GM12891 (cell line): ENCODE results near the gene SLC4A3. TPM values are rescaled to one million over a fixed set of nuclear protein-coding genes. Genes with fewer than 3 reads are reported as not detected.

Experiments
- DNase-seq: peaks from one replicate; pipeline ENCODE4 v3.0.0; 2011; ENCODE audit warnings: low spot score; ENCODE audit not compliant: insufficient read length
- FAIRE-seq: peaks from 2 replicates; lab custom pipeline; 2011; peaks lifted over from hg19 to GRCh38; lab: Jason Lieb, UNC
- PAX5 ChIP-seq: IDR thresholded peaks from 2 replicates; pipeline ENCODE4 v1.6.1; 2011; ENCODE audit warnings: low read length, moderate library complexity, mild to moderate bottlenecking; ENCODE audit not compliant: insufficient read depth, severe bottlenecking
- POLR2A ChIP-seq: IDR thresholded peaks from 2 replicates; pipeline ENCODE4 v1.6.1; 2011; ENCODE audit warnings: low read depth, low read length, control low read depth
- POLR2AphosphoS5 ChIP-seq: IDR thresholded peaks from 2 replicates; pipeline ENCODE4 v1.6.1; 2011; ENCODE audit warnings: low read depth, low read length, control low read depth
- POU2F2 ChIP-seq: IDR thresholded peaks from 2 replicates; pipeline ENCODE4 v1.6.1; 2011; ENCODE audit warnings: low read depth, mild to moderate bottlenecking, control low read depth, low read length, moderate library complexity
- SPI1 ChIP-seq: IDR thresholded peaks from 2 replicates; pipeline ENCODE4 v1.6.1; 2011; ENCODE audit warnings: low read depth, low read length, control low read depth
- TAF1 ChIP-seq: IDR thresholded peaks from 2 replicates; pipeline ENCODE4 v1.6.1; 2011; ENCODE audit warnings: low read depth, low read length, control low read depth
- polyA plus RNA-seq: library from polyadenylated mRNA; unstranded; fragments of >200 nt; gene quantifications from one replicate; pipeline ENCODE4 v1.2.1, GENCODE V29; 2012; ENCODE audit warnings: low read depth, missing spikeins, inconsistent platforms; ENCODE audit not compliant: missing spikeins

The SLC4A3 gene, protein sequence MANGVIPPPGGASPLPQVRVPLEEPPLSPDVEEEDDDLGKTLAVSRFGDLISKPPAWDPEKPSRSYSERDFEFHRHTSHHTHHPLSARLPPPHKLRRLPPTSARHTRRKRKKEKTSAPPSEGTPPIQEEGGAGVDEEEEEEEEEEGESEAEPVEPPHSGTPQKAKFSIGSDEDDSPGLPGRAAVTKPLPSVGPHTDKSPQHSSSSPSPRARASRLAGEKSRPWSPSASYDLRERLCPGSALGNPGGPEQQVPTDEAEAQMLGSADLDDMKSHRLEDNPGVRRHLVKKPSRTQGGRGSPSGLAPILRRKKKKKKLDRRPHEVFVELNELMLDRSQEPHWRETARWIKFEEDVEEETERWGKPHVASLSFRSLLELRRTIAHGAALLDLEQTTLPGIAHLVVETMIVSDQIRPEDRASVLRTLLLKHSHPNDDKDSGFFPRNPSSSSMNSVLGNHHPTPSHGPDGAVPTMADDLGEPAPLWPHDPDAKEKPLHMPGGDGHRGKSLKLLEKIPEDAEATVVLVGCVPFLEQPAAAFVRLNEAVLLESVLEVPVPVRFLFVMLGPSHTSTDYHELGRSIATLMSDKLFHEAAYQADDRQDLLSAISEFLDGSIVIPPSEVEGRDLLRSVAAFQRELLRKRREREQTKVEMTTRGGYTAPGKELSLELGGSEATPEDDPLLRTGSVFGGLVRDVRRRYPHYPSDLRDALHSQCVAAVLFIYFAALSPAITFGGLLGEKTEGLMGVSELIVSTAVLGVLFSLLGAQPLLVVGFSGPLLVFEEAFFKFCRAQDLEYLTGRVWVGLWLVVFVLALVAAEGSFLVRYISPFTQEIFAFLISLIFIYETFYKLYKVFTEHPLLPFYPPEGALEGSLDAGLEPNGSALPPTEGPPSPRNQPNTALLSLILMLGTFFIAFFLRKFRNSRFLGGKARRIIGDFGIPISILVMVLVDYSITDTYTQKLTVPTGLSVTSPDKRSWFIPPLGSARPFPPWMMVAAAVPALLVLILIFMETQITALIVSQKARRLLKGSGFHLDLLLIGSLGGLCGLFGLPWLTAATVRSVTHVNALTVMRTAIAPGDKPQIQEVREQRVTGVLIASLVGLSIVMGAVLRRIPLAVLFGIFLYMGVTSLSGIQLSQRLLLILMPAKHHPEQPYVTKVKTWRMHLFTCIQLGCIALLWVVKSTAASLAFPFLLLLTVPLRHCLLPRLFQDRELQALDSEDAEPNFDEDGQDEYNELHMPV
- not detected for polyA plus RNA-seq

DNA sequence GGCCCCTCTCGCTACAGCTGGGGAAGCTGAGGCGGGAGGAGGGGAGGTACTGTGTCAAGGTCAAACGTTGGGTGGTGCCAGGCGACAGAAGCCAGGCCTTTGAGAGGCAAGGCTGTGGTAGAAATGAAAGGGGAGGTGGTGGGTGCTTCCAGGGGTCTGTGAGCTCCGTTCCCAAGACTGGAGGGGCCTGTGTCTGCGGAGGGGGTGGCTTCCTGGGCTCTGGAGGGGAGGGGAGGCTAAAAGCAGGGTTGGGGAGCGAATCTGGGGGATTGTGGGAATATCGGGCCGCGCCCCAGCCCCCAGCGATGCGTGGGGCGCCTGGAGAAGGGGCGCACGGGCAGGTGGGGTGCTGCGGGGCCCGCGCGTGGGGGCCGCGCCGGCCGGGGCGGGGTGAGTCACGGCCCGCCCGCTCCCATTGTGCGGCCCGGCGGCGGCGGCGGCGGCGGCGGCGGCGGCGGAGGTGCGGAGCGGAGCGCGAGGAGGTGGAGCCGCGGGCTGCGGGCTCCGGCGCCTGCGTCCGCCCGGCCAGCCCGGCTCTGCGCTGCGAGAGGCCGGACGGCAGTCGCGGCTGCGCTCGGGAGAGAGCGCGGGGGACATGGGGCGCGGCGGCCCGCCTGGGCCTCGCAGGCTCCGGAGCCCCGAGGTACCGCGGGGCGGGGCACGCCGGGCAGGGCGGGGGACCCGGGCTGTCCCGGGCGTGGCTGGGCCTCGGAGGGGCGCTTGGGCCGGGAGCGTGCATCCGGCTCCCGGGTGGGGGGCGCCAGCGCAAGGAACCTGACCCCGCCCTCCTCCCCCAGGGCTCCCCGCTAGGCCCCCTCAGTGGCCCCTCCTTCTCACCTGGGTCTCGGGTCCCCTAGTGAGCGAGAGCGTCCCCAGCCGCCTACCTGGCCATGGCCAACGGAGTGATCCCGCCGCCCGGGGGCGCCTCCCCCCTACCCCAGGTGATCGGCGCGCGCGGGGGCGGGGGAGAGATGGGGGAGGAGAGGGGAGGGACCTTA lies at the start of gene SLC4A3:
Gene SLC4A3, plus strand, starts transcription at position 528 of the 998 bp plus-strand sequence. Its CDS starts 363 bp downstream, at position 891.
- DNase-seq, result no peak
- FAIRE-seq, result no peak
- no peak for TF ChIP-seq SPI1
- no peak for TF ChIP-seq POLR2AphosphoS5
- no peak for TF ChIP-seq TAF1
- no peak for TF ChIP-seq POU2F2
- no peak for TF ChIP-seq PAX5
- no peak for TF ChIP-seq POLR2A

DNA sequence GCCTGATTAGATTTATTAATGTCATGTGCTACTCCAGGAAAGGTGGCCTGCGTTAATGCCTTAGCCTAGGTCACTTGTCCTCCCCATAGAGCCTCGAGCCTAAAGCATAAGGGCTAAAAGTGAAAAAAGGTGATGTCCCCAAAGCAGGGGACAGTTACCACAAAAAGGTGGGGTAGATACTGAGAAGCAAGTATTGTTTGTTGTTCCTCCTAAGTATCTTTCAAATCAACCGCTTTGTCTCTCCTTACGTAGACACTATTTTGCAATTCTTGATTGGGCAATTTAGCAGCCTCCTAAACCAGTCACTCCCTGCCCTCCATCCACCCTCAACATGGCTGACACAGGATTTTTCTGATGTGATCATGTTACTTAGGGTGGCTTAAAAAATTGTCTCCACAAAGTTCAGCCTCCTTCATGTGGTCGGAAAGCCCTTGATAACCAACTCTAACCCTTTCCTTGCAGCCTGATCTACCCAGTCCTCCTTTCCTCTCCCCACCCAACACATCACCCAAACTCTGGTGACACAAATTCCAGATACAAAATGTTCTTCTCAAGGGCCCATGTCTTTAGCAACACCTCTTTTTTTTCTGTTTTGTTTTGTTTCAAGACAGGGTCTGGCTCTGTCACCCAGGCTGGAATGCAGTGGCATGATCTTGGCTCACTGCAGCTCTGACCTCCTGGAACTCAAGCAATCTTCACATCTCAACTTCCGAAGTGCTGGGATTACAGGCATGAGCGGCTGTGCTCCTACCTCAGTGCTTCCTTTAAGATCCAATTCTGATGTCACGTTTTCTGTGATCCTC lies 48.4 kb upstream of the SLC4A3 start:
- FAIRE-seq, result no peak

DNA sequence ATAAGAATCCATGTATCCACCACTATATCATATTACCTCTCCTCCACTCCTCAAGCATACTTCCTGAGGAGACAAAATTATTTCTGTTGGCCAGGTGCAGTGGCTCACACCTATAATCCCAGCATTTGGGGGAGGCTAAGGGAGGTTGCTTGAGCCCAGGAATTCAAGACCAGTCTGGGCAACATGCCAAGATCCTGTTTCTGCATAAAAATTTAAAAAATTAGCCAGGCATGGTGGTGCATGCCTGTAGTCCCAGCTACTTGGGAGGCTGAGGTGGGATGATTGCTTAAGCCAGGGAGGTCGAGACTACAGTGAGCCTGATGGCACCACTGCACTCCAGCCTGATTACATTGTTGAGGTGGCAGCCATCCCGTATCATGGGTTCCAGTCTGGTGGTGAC lies 46.1 kb upstream of the SLC4A3 start:
- FAIRE-seq (no peak), DNase-seq (no peak)
- no peak for TF ChIP-seq SPI1
- TF ChIP-seq PAX5, result no peak
- no peak for TF ChIP-seq POU2F2
- TF ChIP-seq TAF1, result no peak
- no peak for TF ChIP-seq POLR2A
- no peak for TF ChIP-seq POLR2AphosphoS5

More for the DNA sequence above, 48.4 kb upstream of the SLC4A3 start:
- TF ChIP-seq SPI1 (no peak), POLR2A (no peak), POU2F2 (no peak), PAX5 (no peak), TAF1 (no peak), POLR2AphosphoS5 (no peak)
- no peak for DNase-seq

DNA sequence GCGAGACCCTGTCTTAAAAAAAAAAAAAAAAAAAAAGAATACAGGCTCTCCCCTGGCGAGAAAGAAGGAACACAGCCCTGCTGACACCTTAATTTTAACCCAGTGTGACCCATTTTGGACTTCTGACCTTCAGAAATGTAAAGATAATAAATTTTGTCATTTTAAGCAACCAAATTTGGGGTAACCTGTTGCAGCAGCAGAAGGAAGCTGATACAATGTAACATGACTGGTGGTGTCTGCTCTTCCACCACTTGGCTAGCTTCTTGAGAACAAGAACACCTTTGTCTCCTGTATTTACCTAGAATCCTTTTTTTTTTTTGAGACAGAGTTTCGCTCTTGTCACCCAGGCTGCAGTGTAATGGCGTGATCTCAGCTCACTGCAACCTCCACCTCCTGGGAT lies 36.3 kb upstream of the SLC4A3 start:
- DNase-seq (no peak), FAIRE-seq (no peak)
- no peak for TF ChIP-seq POU2F2
- no peak for TF ChIP-seq POLR2A
- no peak for TF ChIP-seq POLR2AphosphoS5
- TF ChIP-seq PAX5, result no peak

DNA sequence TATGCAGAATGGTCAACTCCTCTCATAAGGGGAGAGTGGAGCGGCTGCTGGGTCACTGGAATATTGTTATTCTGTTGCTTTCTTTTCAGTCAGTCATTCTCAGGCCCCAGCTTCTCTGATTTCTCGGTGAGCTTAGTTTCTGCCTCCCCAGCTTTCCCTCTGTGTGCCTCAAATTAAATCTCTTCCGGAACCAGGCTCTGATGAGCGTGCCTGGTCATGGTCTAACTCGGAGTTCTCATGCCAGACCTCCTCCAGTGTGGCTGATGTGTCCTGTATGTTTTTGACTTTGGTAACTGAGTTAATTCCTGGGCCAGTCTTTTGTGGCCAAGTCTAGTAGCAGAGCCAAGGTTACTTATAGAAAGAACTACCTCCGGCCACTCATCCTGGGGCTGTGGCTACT lies 34.7 kb upstream of the SLC4A3 start:
- DNase-seq, result no peak
- no peak for FAIRE-seq
- TF ChIP-seq POLR2A (no peak), POLR2AphosphoS5 (no peak), PAX5 (no peak), SPI1 (no peak), POU2F2 (no peak), TAF1 (no peak)

DNA sequence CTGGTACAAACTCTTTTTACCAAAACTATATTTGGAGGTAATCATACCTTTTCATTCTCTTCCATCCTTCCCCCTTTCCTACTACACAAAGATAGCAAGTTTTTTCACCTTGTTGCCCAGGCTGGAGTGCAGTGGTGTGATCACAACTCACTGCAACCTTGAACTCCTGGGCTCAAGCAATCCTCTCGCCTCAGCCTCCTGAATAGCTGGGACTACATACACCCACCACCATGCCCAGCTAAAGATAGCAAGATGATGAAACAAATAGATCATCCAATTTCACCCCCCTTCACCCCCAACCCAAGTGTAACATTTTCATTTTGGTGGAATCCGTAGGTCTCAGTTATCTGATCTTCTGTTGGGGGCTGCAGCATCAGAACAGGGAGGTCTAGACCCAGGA lies 34.3 kb upstream of the SLC4A3 start:
- FAIRE-seq, result no peak
- TF ChIP-seq TAF1, result no peak
- TF ChIP-seq POLR2A, result no peak
- no peak for TF ChIP-seq POU2F2
- TF ChIP-seq SPI1, result no peak
- no peak for TF ChIP-seq PAX5
- TF ChIP-seq POLR2AphosphoS5, result no peak
- DNase-seq, result no peak

DNA sequence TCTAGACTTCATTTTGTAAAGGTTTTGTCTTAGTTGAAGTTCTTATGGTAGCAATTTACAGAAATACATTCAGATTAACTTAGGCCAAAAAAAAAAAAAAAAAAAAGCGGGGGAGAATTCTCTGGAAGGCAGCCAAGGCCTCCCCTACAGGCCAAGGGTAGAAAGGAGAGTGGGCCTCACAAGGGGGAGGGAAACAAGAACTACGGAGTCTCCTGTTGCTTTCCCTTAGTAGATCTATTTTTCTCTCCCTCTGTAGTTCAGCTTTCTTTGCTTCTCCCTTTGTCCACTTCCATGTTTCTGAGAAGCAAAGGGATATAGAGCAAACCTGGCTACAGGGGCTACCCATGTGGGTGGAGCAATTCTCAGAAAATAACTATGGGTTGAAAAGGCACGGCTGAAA lies 32.2 kb upstream of the SLC4A3 start:
- TF ChIP-seq POLR2AphosphoS5, result no peak
- TF ChIP-seq POLR2A, result no peak
- no peak for TF ChIP-seq PAX5
- no peak for TF ChIP-seq POU2F2
- no peak for TF ChIP-seq SPI1
- no peak for TF ChIP-seq TAF1

More for the DNA sequence above, 32.2 kb upstream of the SLC4A3 start:
- FAIRE-seq, result no peak
- DNase-seq, result no peak
